AG04450 (cell line): Measurements from ENCODE around the gene ASCL1. TPM values are rescaled to one million over a fixed set of nuclear protein-coding genes. Genes with fewer than 3 reads are reported as not detected.

ENCODE experiments used
- CTCF ChIA-PET: fragments of 300-600, 350-600 bp; formaldehyde crosslinking; extraction: SDS; loops from one replicate; lab custom pipeline; 2022; ENCODE audit warnings: antibody characterized with exemption, inconsistent platforms; lab: Charles Lee
- POLR2A ChIA-PET: fragments of 350-600 bp; formaldehyde crosslinking; extraction: SDS; loops from one replicate; lab custom pipeline; 2021; ENCODE audit warnings: antibody characterized with exemption, inconsistent platforms; lab: Yijun Ruan, JAX
- DNase-seq: peaks from one replicate; pipeline ENCODE4 v3.0.0-alpha.2; 2011; ENCODE audit warnings: low read depth, low spot score
- H3K27ac ChIP-seq: one replicate; pipeline ENCODE4 v1.5.1; 2012; ENCODE audit warnings: low read depth, low read length, control low read depth
- H3K27me3 ChIP-seq: one replicate; pipeline ENCODE4 v1.6.0; 2012; ENCODE audit warnings: low read length; ENCODE audit not compliant: control insufficient read depth, insufficient read depth
- H3K4me3 ChIP-seq: 2 replicates; pipeline ENCODE4 v1.5.1; 2011; ENCODE audit warnings: mild to moderate bottlenecking, low read depth, low read length, control low read depth
- H3K9me3 ChIP-seq: 2 replicates; pipeline ENCODE4 v1.5.1; 2012; ENCODE audit warnings: low read length; ENCODE audit not compliant: control insufficient read depth, insufficient read depth
- polyA plus RNA-seq: library from polyadenylated mRNA; depleted of rRNA; stranded (reverse); fragments of >200 nt; gene quantifications from 2 replicates; pipeline ENCODE4 v1.2.3, GENCODE V29; 2011
- TF ChIP-seq, protein P1 (sequence below): IDR thresholded peaks from 2 replicates; pipeline ENCODE4 v1.5.1; 2011; ENCODE audit warnings: low read depth, low read length, control low read depth, inconsistent platforms

Gene ASCL1
- polyA plus RNA-seq, 1 experiment = not detected

DNA sequence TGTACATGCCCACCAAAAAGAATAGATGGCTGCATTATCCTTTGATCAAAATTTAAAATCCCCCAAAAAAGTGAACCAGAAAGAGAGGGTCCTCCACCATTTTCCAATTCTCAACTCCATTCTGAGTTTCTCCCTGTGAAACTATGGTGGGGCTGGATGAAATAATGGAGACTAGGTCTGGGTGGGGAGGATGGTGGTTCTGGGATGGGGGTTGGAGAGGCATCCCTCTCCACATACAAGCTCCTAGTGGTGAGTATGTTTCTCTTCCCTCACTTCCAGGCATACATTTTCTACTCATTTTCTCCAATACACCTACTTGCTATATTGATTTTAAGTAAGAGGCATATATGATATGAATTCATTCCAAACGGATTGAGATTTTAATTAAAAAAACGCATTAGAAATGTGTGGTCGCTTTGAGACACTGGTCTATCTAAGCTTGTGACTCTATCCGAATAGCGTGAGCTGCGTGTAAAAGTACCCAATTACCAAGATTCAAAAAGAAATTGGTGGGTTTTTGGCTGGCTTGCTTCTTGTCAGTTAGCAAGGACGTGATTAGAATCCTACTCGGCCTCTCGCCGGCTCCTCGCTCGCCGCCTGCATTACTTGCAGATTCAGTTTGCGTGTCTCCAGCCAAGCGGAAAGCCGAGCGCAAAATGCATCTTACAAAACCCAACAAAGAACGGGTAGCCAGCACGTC lies 3.4 kb downstream of the ASCL1 start:
- POLR2A ChIA-PET = no interaction called here
- Histone ChIP-seq H3K4me3 (no peak overlapping the region), H3K9me3 (peaks cover 3% of the 10 kb centered on the region; the same call in 1 of the 2 replicates), H3K27ac (no peak overlapping the region), H3K27me3 (peaks cover 53% of the 10 kb centered on the region)
- TF ChIP-seq, protein P1, sequence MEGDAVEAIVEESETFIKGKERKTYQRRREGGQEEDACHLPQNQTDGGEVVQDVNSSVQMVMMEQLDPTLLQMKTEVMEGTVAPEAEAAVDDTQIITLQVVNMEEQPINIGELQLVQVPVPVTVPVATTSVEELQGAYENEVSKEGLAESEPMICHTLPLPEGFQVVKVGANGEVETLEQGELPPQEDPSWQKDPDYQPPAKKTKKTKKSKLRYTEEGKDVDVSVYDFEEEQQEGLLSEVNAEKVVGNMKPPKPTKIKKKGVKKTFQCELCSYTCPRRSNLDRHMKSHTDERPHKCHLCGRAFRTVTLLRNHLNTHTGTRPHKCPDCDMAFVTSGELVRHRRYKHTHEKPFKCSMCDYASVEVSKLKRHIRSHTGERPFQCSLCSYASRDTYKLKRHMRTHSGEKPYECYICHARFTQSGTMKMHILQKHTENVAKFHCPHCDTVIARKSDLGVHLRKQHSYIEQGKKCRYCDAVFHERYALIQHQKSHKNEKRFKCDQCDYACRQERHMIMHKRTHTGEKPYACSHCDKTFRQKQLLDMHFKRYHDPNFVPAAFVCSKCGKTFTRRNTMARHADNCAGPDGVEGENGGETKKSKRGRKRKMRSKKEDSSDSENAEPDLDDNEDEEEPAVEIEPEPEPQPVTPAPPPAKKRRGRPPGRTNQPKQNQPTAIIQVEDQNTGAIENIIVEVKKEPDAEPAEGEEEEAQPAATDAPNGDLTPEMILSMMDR = no peak
- CTCF ChIA-PET = interaction anchor here (1.0 to 1.1 kb wide), 2 partner anchors 13 to 587 kb away, joined by 3 to 4 read pairs; no protein-coding TSS in a partner anchor
- no peak for DNase-seq

DNA sequence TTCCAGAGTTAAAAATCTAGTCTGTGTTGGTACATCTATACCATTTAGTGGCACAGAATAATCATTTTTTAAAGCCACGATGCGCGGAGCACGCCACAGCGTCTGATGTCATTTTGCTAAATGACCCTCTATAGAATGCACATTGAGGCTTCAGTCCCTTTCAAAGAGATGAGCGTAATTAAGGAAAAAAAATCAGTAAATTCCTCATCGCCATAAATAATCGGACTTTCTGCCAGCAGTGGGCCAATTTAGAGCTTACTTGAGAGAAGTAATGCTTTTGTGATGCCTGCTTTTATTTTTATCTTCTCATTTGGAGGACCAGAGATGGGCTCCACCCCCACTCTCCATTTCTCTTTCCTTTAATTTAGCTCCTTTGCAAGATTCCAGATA lies 4.0 kb downstream of the ASCL1 start:
- peaks cover 49% of the 10 kb centered on the region for H3K27me3 ChIP-seq
- no peak overlapping the region for H3K27ac ChIP-seq
- ChIA-PET POLR2A (no interaction called here), CTCF (interaction anchor here (1.0 to 1.1 kb wide), 2 partner anchors 13 to 587 kb away, joined by 3 to 4 read pairs; no protein-coding TSS in a partner anchor)
- TF ChIP-seq, protein P1 = no peak
- H3K4me3 ChIP-seq = no peak overlapping the region
- peaks cover 3% of the 10 kb centered on the region; the same call in 1 of the 2 replicates for H3K9me3 ChIP-seq
- no peak for DNase-seq

DNA sequence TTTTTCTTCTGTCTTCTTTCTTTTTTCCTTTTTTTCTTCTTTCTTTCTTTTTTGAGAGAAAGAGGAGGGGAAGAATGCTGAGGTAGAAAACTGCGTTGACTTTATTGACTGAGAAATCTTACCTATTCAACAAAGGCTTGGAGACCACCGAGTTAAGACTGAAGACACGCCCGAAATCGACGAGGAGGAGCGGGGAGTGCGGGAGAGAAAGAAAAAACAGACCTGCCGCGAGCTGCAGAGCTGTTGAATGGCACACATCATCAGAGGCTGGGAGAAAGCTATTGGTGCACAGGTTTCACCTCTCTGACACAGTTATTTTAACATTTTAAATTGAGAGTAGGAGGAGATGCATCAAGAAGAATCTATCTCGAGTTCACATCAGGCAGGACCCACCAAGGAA lies 5.1 kb downstream of the ASCL1 start:
- POLR2A ChIA-PET = no interaction called here
- H3K27me3 ChIP-seq = peaks cover 44% of the 10 kb centered on the region

DNA sequence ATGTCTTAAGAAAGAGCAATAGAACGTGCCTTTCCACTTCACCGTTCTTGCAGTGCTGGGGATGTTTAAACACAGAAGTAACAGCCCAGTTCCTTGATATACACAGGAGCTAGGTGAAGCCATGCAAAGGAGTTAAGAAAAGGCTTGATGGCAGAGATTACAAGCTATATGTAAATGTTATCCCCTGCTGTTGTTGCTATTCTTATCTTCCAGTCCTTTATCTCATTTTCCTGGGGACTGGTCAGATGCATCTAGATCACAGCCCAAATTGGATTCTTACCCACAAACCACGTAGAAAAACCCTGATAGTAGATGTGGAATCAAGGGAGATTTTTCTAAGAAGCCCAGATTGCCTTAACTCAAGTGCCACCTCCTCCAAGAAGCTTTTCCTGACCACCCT lies 5.5 kb downstream of the ASCL1 start:
- ChIA-PET POLR2A (no interaction called here), CTCF (interaction anchor here (0.6 kb wide), 1 partner anchor 625 kb away, joined by 8 read pairs; no protein-coding TSS in a partner anchor)
- Histone ChIP-seq H3K27me3 (peaks cover 41% of the 10 kb centered on the region), H3K4me3 (no peak overlapping the region), H3K27ac (no peak overlapping the region), H3K9me3 (peaks cover 3% of the 10 kb centered on the region; the same call in 1 of the 2 replicates)
- TF ChIP-seq, protein P1 = no peak
- DNase-seq = no peak

More for the DNA sequence above, 5.1 kb downstream of the ASCL1 start:
- Histone ChIP-seq H3K9me3 (peaks cover 3% of the 10 kb centered on the region; the same call in 1 of the 2 replicates), H3K27ac (no peak overlapping the region), H3K4me3 (no peak overlapping the region)
- TF ChIP-seq, protein P1 = no peak
- CTCF ChIA-PET = interaction anchor here (0.6 kb wide), 1 partner anchor 625 kb away, joined by 8 read pairs; no protein-coding TSS in a partner anchor
- DNase-seq = no peak

DNA sequence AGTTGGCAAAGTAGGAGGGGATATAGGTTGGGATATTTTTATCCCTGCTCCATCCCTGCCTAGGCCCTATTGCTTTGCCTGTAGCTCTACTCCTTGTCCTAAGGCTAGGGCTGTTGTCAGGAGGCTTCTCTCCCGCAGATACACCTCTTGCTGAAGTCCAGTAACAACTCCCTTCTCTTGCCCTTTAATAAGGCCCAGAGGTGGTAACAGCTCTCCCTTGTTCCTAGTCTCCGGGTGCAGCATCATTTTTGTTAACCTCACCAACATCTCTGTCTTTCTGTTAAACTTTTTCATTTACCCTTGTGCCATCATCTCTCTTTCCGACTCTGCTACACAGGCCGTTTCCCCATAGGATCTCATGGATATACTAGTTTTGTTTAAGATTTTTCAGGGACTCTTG lies 6.3 kb downstream of the ASCL1 start:
- DNase-seq = no peak
- POLR2A ChIA-PET = no interaction called here
- Histone ChIP-seq H3K9me3 (peaks cover 3% of the 10 kb centered on the region; the same call in 1 of the 2 replicates), H3K27me3 (peaks cover 35% of the 10 kb centered on the region), H3K4me3 (no peak overlapping the region), H3K27ac (no peak overlapping the region)
- CTCF ChIA-PET = no interaction called here
- TF ChIP-seq, protein P1 = no peak
